HCT116 (cell line): Measurements from ENCODE around the gene CCNJL. TPM values are rescaled to one million over a fixed set of nuclear protein-coding genes. Genes with fewer than 3 reads are reported as not detected.

ENCODE experiments used
- ATAC-seq: fragments of 200-7000 bp; cut with Tn5 transposase; 2 replicates; pipeline ENCODE4 v1.9.1; 2020; ENCODE audit warnings: mild to moderate bottlenecking, moderate library complexity
- BruUV-seq: library from RNA; stranded (reverse); fragments of 400-500 nt; replicated peaks from 2 replicates; lab custom pipeline; 2021; lab: Mats Ljungman, UMichigan
- CTCF ChIA-PET: fragments of 300-600 bp; sonication (Branson Sonifier 250); formaldehyde crosslinking; loops from one replicate; lab custom pipeline; 2021; ENCODE audit warnings: antibody characterized with exemption; lab: Charles Lee
- POLR2A ChIA-PET: fragments of 300-600, 350-600 bp; sonication (Branson Sonifier 250); formaldehyde crosslinking; loops from one replicate; lab custom pipeline; 2021; ENCODE audit warnings: antibody characterized with exemption; lab: Charles Lee
- RAD21 ChIA-PET, 2 experiments: fragments of 300-600 bp; sonication (Branson Sonifier 250); formaldehyde crosslinking; loops; one replicate each; lab custom pipeline; 2023; ENCODE audit warnings: low total read pairs in 2 of 2; ENCODE audit not compliant: uncharacterized antibody in 2 of 2, unreplicated experiment in 2 of 2, low non-redundant PET in 1 of 2; lab: Charles Lee
- DNase-seq: peaks from one replicate; pipeline ENCODE4 v3.0.0-alpha.2; 2010; ENCODE audit warnings: low read depth, low spot score
- H2AFZ ChIP-seq: fragments of 200-600 bp; shearing (Covaris generic), sonication (generic); 2 replicates; pipeline ENCODE4 v1.6.1; 2017; ENCODE audit warnings: low read depth, mixed run types, mixed read lengths, antibody characterized with exemption, low read length; ENCODE audit not compliant: poor library complexity, severe bottlenecking
- H3K27ac ChIP-seq: 2 replicates; pipeline ENCODE4 v1.5.1; 2012; ENCODE audit warnings: low read depth, low read length
- H3K27me3 ChIP-seq: fragments of 200-600 bp; sonication (generic); 2 replicates; pipeline ENCODE4 v1.6.1; 2016; ENCODE audit warnings: mixed run types, low read length, mixed read lengths; ENCODE audit not compliant: insufficient read depth
- H3K36me3 ChIP-seq, 2 experiments: fragments of 200-500 bp in 1 of 2; fragments of 200-600 bp in 1 of 2; sonication (Bioruptor generic) in 1 of 2; sonication (generic) in 1 of 2; 2 replicates each; pipeline versions ENCODE4 v1.5.1 to v1.6.1; 2014 to 2016; ENCODE audit warnings: low read length in 2 of 2, inconsistent platforms in 1 of 2, mixed read lengths in 1 of 2, mixed run types in 1 of 2; ENCODE audit not compliant: insufficient read depth in 2 of 2, control insufficient read depth in 1 of 2
- H3K4me1 ChIP-seq, 2 experiments: fragments of 200-600 bp in 1 of 2; sonication (generic) in 1 of 2; 2 replicates each; pipeline versions ENCODE4 v1.5.1 to v1.6.1; 2012 to 2017; ENCODE audit warnings: low read length in 2 of 2, inconsistent platforms in 1 of 2, mild to moderate bottlenecking in 1 of 2, mixed read lengths in 1 of 2, mixed run types in 1 of 2, moderate library complexity in 1 of 2; ENCODE audit not compliant: insufficient read depth in 2 of 2, control insufficient read depth in 1 of 2
- H3K4me2 ChIP-seq: fragments of 200-600 bp; sonication (generic); 2 replicates; pipeline ENCODE4 v1.6.1; 2017; ENCODE audit warnings: mixed run types, low read length, mixed read lengths
- H3K4me3 ChIP-seq, 2 experiments: fragments of 200-600 bp in 1 of 2; sonication (generic) in 1 of 2; replicated peaks in 1 of 2; 2 replicates each; pipeline ENCODE4 v1.5.1; 2011 to 2016; ENCODE audit warnings: low read length in 2 of 2, control low read depth in 1 of 2, low read depth in 1 of 2, mild to moderate bottlenecking in 1 of 2, mixed read lengths in 1 of 2, mixed run types in 1 of 2
- H3K79me2 ChIP-seq: fragments of 200-600 bp; sonication (generic); 2 replicates; pipeline ENCODE4 v1.6.1; 2017; ENCODE audit warnings: mild to moderate bottlenecking, mixed run types, low read length, moderate library complexity, mixed read lengths; ENCODE audit not compliant: insufficient read depth
- H3K9ac ChIP-seq: fragments of 200-600 bp; sonication (generic); 2 replicates; pipeline ENCODE4 v1.6.1; 2016; ENCODE audit warnings: low read length, mixed read lengths
- H3K9me2 ChIP-seq: fragments of 200-600 bp; sonication (generic), shearing (Covaris generic); 2 replicates; pipeline ENCODE4 v1.6.1; 2017; ENCODE audit warnings: mixed run types, mild to moderate bottlenecking, moderate library complexity; ENCODE audit not compliant: insufficient read depth
- H3K9me3 ChIP-seq, 2 experiments: fragments of 200-500 bp in 1 of 2; fragments of 200-600 bp in 1 of 2; sonication (Bioruptor generic) in 1 of 2; sonication (generic) in 1 of 2; 2 replicates each; pipeline ENCODE4 v1.6.1; 2014 to 2017; ENCODE audit warnings: low read length in 2 of 2, mixed read lengths in 2 of 2, inconsistent platforms in 1 of 2, low read depth in 1 of 2, mild to moderate bottlenecking in 1 of 2, mixed run types in 1 of 2, moderate library complexity in 1 of 2; ENCODE audit not compliant: control insufficient read depth in 1 of 2, insufficient read depth in 1 of 2
- H4K20me1 ChIP-seq: fragments of 200-600 bp; sonication (generic), shearing (Covaris generic); 2 replicates; pipeline ENCODE4 v1.6.1; 2017; ENCODE audit warnings: mixed run types, mild to moderate bottlenecking, moderate library complexity; ENCODE audit not compliant: insufficient read depth
- FOSL1 ChIP-seq: IDR thresholded peaks from 2 replicates; pipeline ENCODE4 v1.6.1; 2012; ENCODE audit warnings: low read depth
- MAX ChIP-seq: IDR thresholded peaks from 2 replicates; pipeline ENCODE4 v1.6.1; 2012
- REST ChIP-seq: IDR thresholded peaks from 2 replicates; pipeline ENCODE4 v1.6.1; 2012; ENCODE audit warnings: low read depth
- SIN3A ChIP-seq: IDR thresholded peaks from 2 replicates; pipeline ENCODE4 v1.6.1; 2012; ENCODE audit warnings: low read depth
- SRF ChIP-seq: IDR thresholded peaks from 2 replicates; pipeline ENCODE4 v1.6.1; 2012; ENCODE audit warnings: low read depth
- TCF7L2 ChIP-seq: IDR thresholded peaks from 2 replicates; pipeline ENCODE4 v1.7.0; 2011; ENCODE audit warnings: borderline replicate concordance, inconsistent platforms; ENCODE audit not compliant: insufficient read depth, insufficient read length; ENCODE audit errors: extremely low read depth
- intact Hi-C: fragments of 100-400 bp; cut with micrococcal nuclease; formaldehyde crosslinking; loops from 2 replicates; pipeline ENCODE4 v1.10.0; 2022
- total RNA-seq: library from RNA; stranded (reverse); gene quantifications from one replicate; pipeline ENCODE4 v1.2.1, GENCODE V29; 2021; ENCODE audit not compliant: unreplicated experiment

The CCNJL gene
- total RNA-seq, 1 experiment from 2014 or later, result 2.9 TPM

DNA sequence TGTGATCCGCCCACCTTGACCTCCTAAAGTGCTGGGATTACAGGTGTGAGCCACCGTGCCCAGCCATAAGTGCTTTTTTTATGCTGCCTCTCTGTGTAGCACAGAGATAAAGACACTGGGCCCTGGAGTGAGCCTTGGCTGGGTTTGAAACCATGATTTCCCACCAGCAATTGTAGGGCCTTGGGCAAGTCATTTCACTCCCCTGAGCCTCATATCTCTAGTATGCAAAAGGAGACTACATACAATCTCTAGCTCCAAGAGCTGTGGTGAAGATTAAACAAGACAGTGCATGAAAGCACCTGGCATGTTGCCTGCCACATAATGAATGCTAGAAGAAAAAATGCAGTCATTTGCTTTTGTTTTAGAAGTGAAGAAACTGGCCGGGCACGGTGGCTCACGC is 79.1 kb downstream of the CCNJL start:
- ChIA-PET RAD21 (no interaction called here), CTCF (no interaction called here), POLR2A (no interaction called here)
- BruUV-seq, result no TSS peak
- Histone ChIP-seq H3K4me1 (no peaks in the 10 kb centered on the region), H3K27me3 (no peaks in the 10 kb centered on the region), H3K9me3 (no peaks in the 10 kb centered on the region), H3K4me2 (no peak overlapping the region), H3K27ac (no peak overlapping the region), H3K9ac (no peak overlapping the region), H2AFZ (no peak overlapping the region), H4K20me1 (no peaks in the 10 kb centered on the region), H3K79me2 (no peaks in the 10 kb centered on the region), H3K4me3 (no peak overlapping the region), H3K36me3 (no peaks in the 10 kb centered on the region), H3K9me2 (no peaks in the 10 kb centered on the region)
- TF ChIP-seq SIN3A, result no peak
- TF ChIP-seq FOSL1, result no peak
- TF ChIP-seq REST, result no peak
- TF ChIP-seq MAX, result no peak
- TF ChIP-seq TCF7L2, result no peak
- intact Hi-C loops, result no loop called here
- ATAC-seq (no peak), DNase-seq (no peak)

GRCh38 chr5:160231783-160232342 is 80.5 kb downstream of the CCNJL start:
- no peak for TF ChIP-seq SRF
- TF ChIP-seq, all 23 proteins: peak for 0
- POLR2A ChIA-PET, result interaction anchor here (1.7 kb wide), 1 partner anchor 11 kb away, joined by 4 read pairs; no protein-coding TSS in a partner anchor
- Histone ChIP-seq H3K4me2 (no peak overlapping the region), H3K9me2 (no peaks in the 10 kb centered on the region), H2AFZ (no peak overlapping the region), H3K4me1 (no peaks in the 10 kb centered on the region), H4K20me1 (no peaks in the 10 kb centered on the region), H3K79me2 (no peaks in the 10 kb centered on the region), H3K9me3 (no peaks in the 10 kb centered on the region), H3K4me3 (no peak overlapping the region), H3K27ac (no peak overlapping the region), H3K27me3 (no peaks in the 10 kb centered on the region), H3K9ac (no peak overlapping the region), H3K36me3 (no peaks in the 10 kb centered on the region)
- RAD21 ChIA-PET, result no interaction called here
- intact Hi-C loops, result no loop called here
- CTCF ChIA-PET, result no interaction called here
- DNase-seq, result no peak
- ATAC-seq, result no peak
- no TSS peak for BruUV-seq
